SK-N-MC (cell line): ENCODE data around the gene SPOUT1.

Source experiments
- EZH2 ChIP-seq: fragments of 200-600 bp; sonication (generic); IDR thresholded peaks from one replicate; pipeline ENCODE4 v1.6.1; 2017; ENCODE audit warnings: antibody characterized with exemption
- POLR2AphosphoS5 ChIP-seq: IDR thresholded peaks from 2 replicates; pipeline ENCODE4 v1.6.1; 2012; ENCODE audit warnings: mild to moderate bottlenecking, low read depth, low read length, borderline replicate concordance

DNA sequence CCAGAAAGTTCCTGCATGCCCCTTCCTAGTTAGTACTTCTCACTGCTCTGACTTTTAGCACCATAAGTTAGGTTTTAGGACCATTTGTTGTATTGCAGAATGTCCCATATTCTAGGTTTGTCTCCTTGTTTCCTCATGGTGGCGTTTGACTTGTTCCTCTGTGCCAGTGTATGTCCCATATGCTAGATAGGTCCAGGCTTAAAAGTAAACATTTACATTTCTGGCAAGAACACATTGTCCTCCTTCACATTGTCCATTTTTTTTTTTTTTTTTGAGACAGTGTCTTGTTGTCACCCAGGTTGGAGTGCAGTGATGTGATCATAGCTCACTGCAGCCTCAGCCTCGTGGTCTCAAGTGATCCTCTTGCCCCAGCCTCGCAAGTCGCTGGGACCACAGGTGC lies 27.1 kb downstream of the SPOUT1 start:
- TF ChIP-seq EZH2: no peak
- TF ChIP-seq POLR2AphosphoS5: no peak
